ENCODE results near the gene SEMA6D. TPM values are rescaled to one million over a fixed set of nuclear protein-coding genes. Genes with fewer than 3 reads are reported as not detected.

Gene SEMA6D
- total and polyA plus RNA-seq, 10 of the 15 experiments (the other 5 are each of a cell fraction or from before 2014, with no cell fraction given) = 0.01 to 0.52 (median 0.09) TPM; not detected in 6

- TF ChIP-seq MXI1 (IDR thresholded peaks at IDR 0.05; ENCODE audit: low read depth, low read length) (no peak), SRF (IDR thresholded peaks at IDR 0.05; ENCODE audit: low read depth in 2 of 2, low read length in 2 of 2) (no peak)
Measured at GRCh38 chr15:47727137-47727536, 9.8 kb downstream of the SEMA6D start (continued).

DNA sequence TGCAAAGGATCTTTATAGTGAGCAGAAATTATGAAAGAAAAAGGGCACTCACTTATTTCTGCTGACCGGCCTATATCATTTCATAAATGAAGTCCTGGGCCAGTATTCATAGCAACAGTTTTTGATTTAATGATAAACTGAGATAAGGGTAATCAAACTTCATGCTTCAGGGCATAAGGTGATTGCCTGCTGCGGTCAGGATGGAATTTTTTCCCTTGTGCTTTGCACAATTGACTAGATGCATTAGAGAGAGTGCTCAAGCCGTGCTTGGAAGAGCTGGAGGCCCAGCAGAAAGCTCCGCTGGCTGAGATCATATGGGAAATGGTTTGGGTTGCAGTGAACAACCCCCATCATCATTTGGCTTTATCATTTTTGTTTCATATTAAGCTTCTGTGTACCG lies 10.4 kb downstream of the SEMA6D start:
- CTCF ChIA-PET = no interaction called here
- no peaks in the 10 kb centered on the region for H3K36me3 ChIP-seq (ENCODE audit: control insufficient read depth in 2 of 2, insufficient read depth in 2 of 2, low read length in 1 of 2)
- no peak overlapping the region for H3K27ac ChIP-seq (ENCODE audit: control insufficient read depth, insufficient read depth)
- no TSS peak for BruUV-seq (replicated peaks)
- intact Hi-C loops (cut with micrococcal nuclease; ENCODE audit: unreplicated experiment) = no loop called here
- H3K9ac ChIP-seq (ENCODE audit: control insufficient read depth, insufficient read depth, low read length) = no peak overlapping the region
- H3K79me2 ChIP-seq (ENCODE audit: control insufficient read depth, insufficient read depth, low read length) = no peaks in the 10 kb centered on the region
- H3K9me3 ChIP-seq (replicated peaks; ENCODE audit: control insufficient read depth, insufficient read depth, low read length) = no peaks in the 10 kb centered on the region
- no peak for FAIRE-seq
- H2AFZ ChIP-seq (ENCODE audit: control insufficient read depth, low read depth, low read length) = no peak overlapping the region
- H3K4me2 ChIP-seq (ENCODE audit: control insufficient read depth, insufficient read depth) = no peak overlapping the region
- H3K27me3 ChIP-seq (replicated peaks in 1 of 2; ENCODE audit: control insufficient read depth in 2 of 2, insufficient read depth in 2 of 2, low read length in 1 of 2) = 0 out of 4 replicates have a peak, but pooled peaks cover 0 to 1% of the 10 kb centered on the region in 2 experiments
- RAD21 ChIA-PET (ENCODE audit: unreplicated experiment) = no interaction called here
- in situ Hi-C loops (cut with MboI) = no loop called here
- no peak overlapping the region for H3K4me3 ChIP-seq
- DNase-seq (ENCODE audit: low read depth, low spot score) = no peak
- no peak for ATAC-seq
- POLR2A ChIA-PET = no interaction called here
- no peaks in the 10 kb centered on the region for H4K20me1 ChIP-seq (ENCODE audit: control insufficient read depth, insufficient read depth)
- H3K4me1 ChIP-seq (ENCODE audit: control insufficient read depth, insufficient read depth, low read length) = no peaks in the 10 kb centered on the region
- SMC1A ChIA-PET (ENCODE audit: uncharacterized antibody, unreplicated experiment) = interaction anchor here (1.7 kb wide), 1 partner anchor 531 kb away, joined by 4 read pairs; no protein-coding TSS in a partner anchor
- WGBS (ENCODE audit: insufficient coverage, insufficient replicate concordance, low lambda C conversion rate, missing lambda C conversion rate) = 31% methylated on average over 5 of the region's 5 CpGs
- TF ChIP-seq BACH1 (IDR thresholded peaks at IDR 0.05; ENCODE audit: borderline replicate concordance) (no peak), ZNF622 (IDR thresholded peaks at IDR 0.05) (no peak), BCL11A (IDR thresholded peaks at IDR 0.05; ENCODE audit: low read depth, low read length) (no peak), MLLT1 (IDR thresholded peaks at IDR 0.05) (no peak), RFX5 (IDR thresholded peaks at IDR 0.05; ENCODE audit: low read depth, low read length) (no peak), IKZF1 (conservative IDR thresholded peaks at IDR 0.05) (no peak), STAT1 (conservative IDR thresholded peaks at IDR 0.05) (no peak)
